ENCODE measurements around the gene GLB1L2.

Gene GLB1L2

DNA sequence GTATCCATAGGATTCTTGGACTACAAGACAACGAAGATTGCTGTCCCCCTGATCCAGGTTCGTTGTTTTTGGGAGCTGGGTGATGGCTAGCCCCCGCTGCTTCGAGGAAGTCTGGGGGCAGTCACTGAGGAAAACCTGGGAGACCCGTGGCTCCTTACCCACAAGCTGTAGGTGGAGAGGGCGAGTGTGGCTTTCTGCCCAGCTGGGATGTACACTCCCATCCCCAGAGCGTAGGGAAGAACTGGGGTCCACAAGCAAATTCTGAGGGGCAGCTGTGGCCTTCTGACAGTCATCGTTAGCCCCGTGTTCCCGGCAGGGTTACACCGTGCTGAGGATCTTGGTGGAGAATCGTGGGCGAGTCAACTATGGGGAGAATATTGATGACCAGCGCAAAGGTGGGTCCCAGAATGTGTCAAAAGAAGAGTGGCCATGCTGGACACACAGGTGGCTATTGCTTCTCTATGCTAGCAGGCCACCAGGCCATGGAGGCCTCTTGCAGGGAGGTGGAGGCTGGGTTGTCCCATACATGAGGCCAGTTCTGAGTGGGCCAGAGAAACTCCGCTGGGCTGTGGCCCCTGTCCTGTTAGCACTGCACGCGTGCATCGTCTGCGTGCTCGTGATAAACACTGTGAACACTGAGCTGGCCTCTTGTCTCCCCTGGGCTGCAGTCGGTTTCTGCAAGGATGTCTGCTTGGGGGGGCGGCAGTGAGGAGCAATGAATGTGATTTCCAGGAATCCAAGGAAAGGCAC, 39.8 kb downstream of the GLB1L2 start:
- Histone ChIP-seq H3K79me2 (ENCODE audit: low read length) (no peaks in the 10 kb centered on the region), H3K4me1 (ENCODE audit: low read length) (peaks cover 7% of the 10 kb centered on the region), H2AFZ (ENCODE audit: low read depth, low read length) (no peak overlapping the region), H3K9ac (ENCODE audit: low read length) (no peak overlapping the region), H3K27me3 (ENCODE audit: low read depth, low read length) (peaks cover 9% of the 10 kb centered on the region; the same call in 1 of the 2 replicates), H3K27ac (ENCODE audit: low read length) (no peak overlapping the region), H3K4me3 (ENCODE audit: low read length) (no peak overlapping the region), H3K4me2 (ENCODE audit: low read length) (no peak overlapping the region), H3K9me3 (ENCODE audit: insufficient read depth, low read length) (no peaks in the 10 kb centered on the region), H3K36me3 (replicated peaks; ENCODE audit: low read depth, low read length) (no peaks in the 10 kb centered on the region), H4K20me1 (ENCODE audit: insufficient read depth, low read length) (no peaks in the 10 kb centered on the region)
- TF ChIP-seq, protein P1, sequence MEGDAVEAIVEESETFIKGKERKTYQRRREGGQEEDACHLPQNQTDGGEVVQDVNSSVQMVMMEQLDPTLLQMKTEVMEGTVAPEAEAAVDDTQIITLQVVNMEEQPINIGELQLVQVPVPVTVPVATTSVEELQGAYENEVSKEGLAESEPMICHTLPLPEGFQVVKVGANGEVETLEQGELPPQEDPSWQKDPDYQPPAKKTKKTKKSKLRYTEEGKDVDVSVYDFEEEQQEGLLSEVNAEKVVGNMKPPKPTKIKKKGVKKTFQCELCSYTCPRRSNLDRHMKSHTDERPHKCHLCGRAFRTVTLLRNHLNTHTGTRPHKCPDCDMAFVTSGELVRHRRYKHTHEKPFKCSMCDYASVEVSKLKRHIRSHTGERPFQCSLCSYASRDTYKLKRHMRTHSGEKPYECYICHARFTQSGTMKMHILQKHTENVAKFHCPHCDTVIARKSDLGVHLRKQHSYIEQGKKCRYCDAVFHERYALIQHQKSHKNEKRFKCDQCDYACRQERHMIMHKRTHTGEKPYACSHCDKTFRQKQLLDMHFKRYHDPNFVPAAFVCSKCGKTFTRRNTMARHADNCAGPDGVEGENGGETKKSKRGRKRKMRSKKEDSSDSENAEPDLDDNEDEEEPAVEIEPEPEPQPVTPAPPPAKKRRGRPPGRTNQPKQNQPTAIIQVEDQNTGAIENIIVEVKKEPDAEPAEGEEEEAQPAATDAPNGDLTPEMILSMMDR (IDR thresholded peaks at IDR 0.05; ENCODE audit: low read depth, low read length), result no peak
- TF ChIP-seq EZH2phosphoT487 (IDR thresholded peaks at IDR 0.05; ENCODE audit: low read depth), result no peak

DNA sequence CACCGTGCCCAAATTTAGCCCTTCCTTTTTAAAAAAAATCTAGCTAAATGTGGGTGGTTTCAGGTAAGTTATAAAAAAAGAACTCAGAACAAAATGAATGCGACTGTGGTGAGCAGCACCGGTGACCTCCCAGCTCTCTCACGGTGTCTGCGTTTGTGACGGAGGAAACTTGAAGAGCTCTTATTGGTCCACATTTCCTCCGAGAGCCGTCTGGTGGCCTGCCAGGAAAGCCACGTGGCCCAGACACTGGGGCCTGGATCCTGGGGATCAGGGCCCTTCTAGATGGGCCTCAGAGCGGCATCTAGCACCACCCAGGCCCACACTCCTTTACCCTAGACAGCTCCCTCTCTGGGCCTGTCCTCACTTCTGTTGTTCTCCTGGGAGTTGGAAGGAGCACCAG, 40.7 kb downstream of the GLB1L2 start:
- H3K4me1 ChIP-seq (ENCODE audit: low read length), result peaks cover 3% of the 10 kb centered on the region
- no peaks in the 10 kb centered on the region for H3K79me2 ChIP-seq (ENCODE audit: low read length)
- TF ChIP-seq, protein P1 (IDR thresholded peaks at IDR 0.05; ENCODE audit: low read depth, low read length), result no peak
- no peak for TF ChIP-seq EZH2phosphoT487 (IDR thresholded peaks at IDR 0.05; ENCODE audit: low read depth)
- no peak overlapping the region for H3K4me2 ChIP-seq (ENCODE audit: low read length)
- H4K20me1 ChIP-seq (ENCODE audit: insufficient read depth, low read length), result no peaks in the 10 kb centered on the region
- H3K36me3 ChIP-seq (replicated peaks; ENCODE audit: low read depth, low read length), result no peaks in the 10 kb centered on the region
- no peak overlapping the region for H2AFZ ChIP-seq (ENCODE audit: low read depth, low read length)
- peaks cover 12% of the 10 kb centered on the region; the same call in 1 of the 2 replicates for H3K27me3 ChIP-seq (ENCODE audit: low read depth, low read length)
- no peak overlapping the region for H3K27ac ChIP-seq (ENCODE audit: low read length)
- no peak overlapping the region for H3K4me3 ChIP-seq (ENCODE audit: low read length)
- no peak overlapping the region for H3K9ac ChIP-seq (ENCODE audit: low read length)
- H3K9me3 ChIP-seq (ENCODE audit: insufficient read depth, low read length), result no peaks in the 10 kb centered on the region

DNA sequence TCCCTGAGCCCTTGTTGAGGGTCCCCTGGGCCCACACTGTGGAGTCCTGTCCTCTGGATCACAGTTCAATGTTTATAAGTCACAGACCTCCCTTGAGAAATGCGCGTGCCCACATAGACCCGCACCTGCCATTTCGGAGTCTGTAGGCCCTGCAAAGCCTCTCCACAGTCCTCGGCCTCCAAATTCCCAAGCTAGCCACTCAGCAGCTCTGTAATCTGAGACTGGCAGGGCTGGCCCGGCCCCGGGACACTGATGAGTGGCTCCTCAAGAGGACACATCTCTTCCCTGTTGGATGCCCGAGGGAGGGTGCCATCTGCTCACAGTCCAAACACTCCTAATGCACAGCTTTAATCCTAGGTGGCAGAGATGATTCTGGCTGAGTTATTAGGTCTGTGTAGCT, 41.2 kb downstream of the GLB1L2 start:
- Histone ChIP-seq H3K4me1 (ENCODE audit: low read length) (no peaks in the 10 kb centered on the region), H3K4me2 (ENCODE audit: low read length) (no peak overlapping the region), H4K20me1 (ENCODE audit: insufficient read depth, low read length) (no peaks in the 10 kb centered on the region), H3K9me3 (ENCODE audit: insufficient read depth, low read length) (no peaks in the 10 kb centered on the region), H3K36me3 (replicated peaks; ENCODE audit: low read depth, low read length) (no peaks in the 10 kb centered on the region), H3K9ac (ENCODE audit: low read length) (no peak overlapping the region), H3K27me3 (ENCODE audit: low read depth, low read length) (peaks cover 14% of the 10 kb centered on the region; the same call in 1 of the 2 replicates), H3K4me3 (ENCODE audit: low read length) (no peak overlapping the region), H3K79me2 (ENCODE audit: low read length) (no peaks in the 10 kb centered on the region), H3K27ac (ENCODE audit: low read length) (no peak overlapping the region), H2AFZ (ENCODE audit: low read depth, low read length) (no peak overlapping the region)
- no peak for TF ChIP-seq EZH2phosphoT487 (IDR thresholded peaks at IDR 0.05; ENCODE audit: low read depth)
- TF ChIP-seq, protein P1 (IDR thresholded peaks at IDR 0.05; ENCODE audit: low read depth, low read length), result no peak

DNA sequence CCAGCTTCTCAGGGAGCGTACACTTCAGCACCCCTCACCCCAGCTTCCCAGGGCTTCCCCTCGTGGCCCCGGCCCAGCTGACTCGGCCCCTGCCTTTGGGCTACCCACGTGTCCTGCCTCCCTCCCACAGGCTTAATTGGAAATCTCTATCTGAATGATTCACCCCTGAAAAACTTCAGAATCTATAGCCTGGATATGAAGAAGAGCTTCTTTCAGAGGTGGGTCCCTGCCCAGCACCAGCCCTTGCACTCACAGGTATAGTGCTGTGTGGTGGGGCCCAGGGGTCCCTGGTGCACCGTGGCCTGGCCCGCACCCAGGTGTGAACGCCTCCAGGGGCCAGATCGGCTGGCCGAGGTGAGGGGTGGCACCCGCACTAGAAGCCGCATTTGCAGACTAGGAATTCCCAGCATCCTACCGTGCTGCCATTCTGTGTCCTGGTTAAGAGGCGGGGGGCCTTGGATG, 41.8 kb downstream of the GLB1L2 start:
- H3K4me2 ChIP-seq (ENCODE audit: low read length), result no peak overlapping the region
- H3K9ac ChIP-seq (ENCODE audit: low read length), result no peak overlapping the region
- H4K20me1 ChIP-seq (ENCODE audit: insufficient read depth, low read length), result no peaks in the 10 kb centered on the region
- H3K4me3 ChIP-seq (ENCODE audit: low read length), result no peak overlapping the region
- no peak for TF ChIP-seq EZH2phosphoT487 (IDR thresholded peaks at IDR 0.05; ENCODE audit: low read depth)
- TF ChIP-seq, protein P1 (IDR thresholded peaks at IDR 0.05; ENCODE audit: low read depth, low read length), result no peak
- H3K79me2 ChIP-seq (ENCODE audit: low read length), result no peaks in the 10 kb centered on the region
- H3K36me3 ChIP-seq (replicated peaks; ENCODE audit: low read depth, low read length), result no peaks in the 10 kb centered on the region
- no peak overlapping the region for H2AFZ ChIP-seq (ENCODE audit: low read depth, low read length)
- H3K9me3 ChIP-seq (ENCODE audit: insufficient read depth, low read length), result no peaks in the 10 kb centered on the region
- H3K4me1 ChIP-seq (ENCODE audit: low read length), result no peaks in the 10 kb centered on the region
- peaks cover 14% of the 10 kb centered on the region; the same call in 1 of the 2 replicates for H3K27me3 ChIP-seq (ENCODE audit: low read depth, low read length)
- no peak overlapping the region for H3K27ac ChIP-seq (ENCODE audit: low read length)
